WTC11 (cell line): ENCODE measurements around the gene AMMECR1.

ENCODE experiments used
- AFF4 ChIP-seq: sonication (generic); formaldehyde crosslinking; IDR thresholded peaks from 2 replicates; pipeline ENCODE4 v1.8.1; 2023; ENCODE audit warnings: mild to moderate bottlenecking, missing genetic modification reagents, borderline replicate concordance
- CBFB ChIP-seq: sonication (generic); formaldehyde crosslinking; IDR thresholded peaks from 2 replicates; pipeline ENCODE4 v1.8.1; 2022; ENCODE audit warnings: mild to moderate bottlenecking, low read depth, missing genetic modification reagents
- PRRX2 ChIP-seq: fragments of 250-450 bp; sonication (Bioruptor Pico); IDR thresholded peaks from 2 replicates; pipeline ENCODE4 v1.8.0; 2021; ENCODE audit warnings: mild to moderate bottlenecking
- ZNF232 ChIP-seq: sonication (generic); formaldehyde crosslinking; IDR thresholded peaks from 2 replicates; pipeline ENCODE4 v1.8.0; 2022; ENCODE audit warnings: mild to moderate bottlenecking, missing genetic modification reagents
- TF ChIP-seq, protein P1 (sequence below): fragments of 200-600 bp; IDR thresholded peaks from 2 replicates; pipeline ENCODE4 v1.8.0; 2022; ENCODE audit warnings: antibody characterized with exemption

GRCh38 chrX:110172215-110172614 lies 145.7 kb downstream of the AMMECR1 start:
- no peak for TF ChIP-seq PRRX2 (CRISPR knock-in tag)
- TF ChIP-seq, protein P1, sequence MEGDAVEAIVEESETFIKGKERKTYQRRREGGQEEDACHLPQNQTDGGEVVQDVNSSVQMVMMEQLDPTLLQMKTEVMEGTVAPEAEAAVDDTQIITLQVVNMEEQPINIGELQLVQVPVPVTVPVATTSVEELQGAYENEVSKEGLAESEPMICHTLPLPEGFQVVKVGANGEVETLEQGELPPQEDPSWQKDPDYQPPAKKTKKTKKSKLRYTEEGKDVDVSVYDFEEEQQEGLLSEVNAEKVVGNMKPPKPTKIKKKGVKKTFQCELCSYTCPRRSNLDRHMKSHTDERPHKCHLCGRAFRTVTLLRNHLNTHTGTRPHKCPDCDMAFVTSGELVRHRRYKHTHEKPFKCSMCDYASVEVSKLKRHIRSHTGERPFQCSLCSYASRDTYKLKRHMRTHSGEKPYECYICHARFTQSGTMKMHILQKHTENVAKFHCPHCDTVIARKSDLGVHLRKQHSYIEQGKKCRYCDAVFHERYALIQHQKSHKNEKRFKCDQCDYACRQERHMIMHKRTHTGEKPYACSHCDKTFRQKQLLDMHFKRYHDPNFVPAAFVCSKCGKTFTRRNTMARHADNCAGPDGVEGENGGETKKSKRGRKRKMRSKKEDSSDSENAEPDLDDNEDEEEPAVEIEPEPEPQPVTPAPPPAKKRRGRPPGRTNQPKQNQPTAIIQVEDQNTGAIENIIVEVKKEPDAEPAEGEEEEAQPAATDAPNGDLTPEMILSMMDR = no peak
- TF ChIP-seq ZNF232 (CRISPR knock-in tag) = no peak
- no peak for TF ChIP-seq AFF4
- TF ChIP-seq CBFB (CRISPR knock-in tag) = no peak
